Measurements from ENCODE around the gene CARMIL1. TPM values are rescaled to one million over a fixed set of nuclear protein-coding genes. Genes with fewer than 3 reads are reported as not detected.

The CARMIL1 gene
- total and polyA plus RNA-seq, 2 of the 8 experiments (the other 6 are each of a cell fraction or from before 2014, with no cell fraction given) = 20.3 to 40.4 TPM

GRCh38 chr6:25248123-25248522 is 31.1 kb upstream of the CARMIL1 start (continued):
- TF ChIP-seq, protein P1, sequence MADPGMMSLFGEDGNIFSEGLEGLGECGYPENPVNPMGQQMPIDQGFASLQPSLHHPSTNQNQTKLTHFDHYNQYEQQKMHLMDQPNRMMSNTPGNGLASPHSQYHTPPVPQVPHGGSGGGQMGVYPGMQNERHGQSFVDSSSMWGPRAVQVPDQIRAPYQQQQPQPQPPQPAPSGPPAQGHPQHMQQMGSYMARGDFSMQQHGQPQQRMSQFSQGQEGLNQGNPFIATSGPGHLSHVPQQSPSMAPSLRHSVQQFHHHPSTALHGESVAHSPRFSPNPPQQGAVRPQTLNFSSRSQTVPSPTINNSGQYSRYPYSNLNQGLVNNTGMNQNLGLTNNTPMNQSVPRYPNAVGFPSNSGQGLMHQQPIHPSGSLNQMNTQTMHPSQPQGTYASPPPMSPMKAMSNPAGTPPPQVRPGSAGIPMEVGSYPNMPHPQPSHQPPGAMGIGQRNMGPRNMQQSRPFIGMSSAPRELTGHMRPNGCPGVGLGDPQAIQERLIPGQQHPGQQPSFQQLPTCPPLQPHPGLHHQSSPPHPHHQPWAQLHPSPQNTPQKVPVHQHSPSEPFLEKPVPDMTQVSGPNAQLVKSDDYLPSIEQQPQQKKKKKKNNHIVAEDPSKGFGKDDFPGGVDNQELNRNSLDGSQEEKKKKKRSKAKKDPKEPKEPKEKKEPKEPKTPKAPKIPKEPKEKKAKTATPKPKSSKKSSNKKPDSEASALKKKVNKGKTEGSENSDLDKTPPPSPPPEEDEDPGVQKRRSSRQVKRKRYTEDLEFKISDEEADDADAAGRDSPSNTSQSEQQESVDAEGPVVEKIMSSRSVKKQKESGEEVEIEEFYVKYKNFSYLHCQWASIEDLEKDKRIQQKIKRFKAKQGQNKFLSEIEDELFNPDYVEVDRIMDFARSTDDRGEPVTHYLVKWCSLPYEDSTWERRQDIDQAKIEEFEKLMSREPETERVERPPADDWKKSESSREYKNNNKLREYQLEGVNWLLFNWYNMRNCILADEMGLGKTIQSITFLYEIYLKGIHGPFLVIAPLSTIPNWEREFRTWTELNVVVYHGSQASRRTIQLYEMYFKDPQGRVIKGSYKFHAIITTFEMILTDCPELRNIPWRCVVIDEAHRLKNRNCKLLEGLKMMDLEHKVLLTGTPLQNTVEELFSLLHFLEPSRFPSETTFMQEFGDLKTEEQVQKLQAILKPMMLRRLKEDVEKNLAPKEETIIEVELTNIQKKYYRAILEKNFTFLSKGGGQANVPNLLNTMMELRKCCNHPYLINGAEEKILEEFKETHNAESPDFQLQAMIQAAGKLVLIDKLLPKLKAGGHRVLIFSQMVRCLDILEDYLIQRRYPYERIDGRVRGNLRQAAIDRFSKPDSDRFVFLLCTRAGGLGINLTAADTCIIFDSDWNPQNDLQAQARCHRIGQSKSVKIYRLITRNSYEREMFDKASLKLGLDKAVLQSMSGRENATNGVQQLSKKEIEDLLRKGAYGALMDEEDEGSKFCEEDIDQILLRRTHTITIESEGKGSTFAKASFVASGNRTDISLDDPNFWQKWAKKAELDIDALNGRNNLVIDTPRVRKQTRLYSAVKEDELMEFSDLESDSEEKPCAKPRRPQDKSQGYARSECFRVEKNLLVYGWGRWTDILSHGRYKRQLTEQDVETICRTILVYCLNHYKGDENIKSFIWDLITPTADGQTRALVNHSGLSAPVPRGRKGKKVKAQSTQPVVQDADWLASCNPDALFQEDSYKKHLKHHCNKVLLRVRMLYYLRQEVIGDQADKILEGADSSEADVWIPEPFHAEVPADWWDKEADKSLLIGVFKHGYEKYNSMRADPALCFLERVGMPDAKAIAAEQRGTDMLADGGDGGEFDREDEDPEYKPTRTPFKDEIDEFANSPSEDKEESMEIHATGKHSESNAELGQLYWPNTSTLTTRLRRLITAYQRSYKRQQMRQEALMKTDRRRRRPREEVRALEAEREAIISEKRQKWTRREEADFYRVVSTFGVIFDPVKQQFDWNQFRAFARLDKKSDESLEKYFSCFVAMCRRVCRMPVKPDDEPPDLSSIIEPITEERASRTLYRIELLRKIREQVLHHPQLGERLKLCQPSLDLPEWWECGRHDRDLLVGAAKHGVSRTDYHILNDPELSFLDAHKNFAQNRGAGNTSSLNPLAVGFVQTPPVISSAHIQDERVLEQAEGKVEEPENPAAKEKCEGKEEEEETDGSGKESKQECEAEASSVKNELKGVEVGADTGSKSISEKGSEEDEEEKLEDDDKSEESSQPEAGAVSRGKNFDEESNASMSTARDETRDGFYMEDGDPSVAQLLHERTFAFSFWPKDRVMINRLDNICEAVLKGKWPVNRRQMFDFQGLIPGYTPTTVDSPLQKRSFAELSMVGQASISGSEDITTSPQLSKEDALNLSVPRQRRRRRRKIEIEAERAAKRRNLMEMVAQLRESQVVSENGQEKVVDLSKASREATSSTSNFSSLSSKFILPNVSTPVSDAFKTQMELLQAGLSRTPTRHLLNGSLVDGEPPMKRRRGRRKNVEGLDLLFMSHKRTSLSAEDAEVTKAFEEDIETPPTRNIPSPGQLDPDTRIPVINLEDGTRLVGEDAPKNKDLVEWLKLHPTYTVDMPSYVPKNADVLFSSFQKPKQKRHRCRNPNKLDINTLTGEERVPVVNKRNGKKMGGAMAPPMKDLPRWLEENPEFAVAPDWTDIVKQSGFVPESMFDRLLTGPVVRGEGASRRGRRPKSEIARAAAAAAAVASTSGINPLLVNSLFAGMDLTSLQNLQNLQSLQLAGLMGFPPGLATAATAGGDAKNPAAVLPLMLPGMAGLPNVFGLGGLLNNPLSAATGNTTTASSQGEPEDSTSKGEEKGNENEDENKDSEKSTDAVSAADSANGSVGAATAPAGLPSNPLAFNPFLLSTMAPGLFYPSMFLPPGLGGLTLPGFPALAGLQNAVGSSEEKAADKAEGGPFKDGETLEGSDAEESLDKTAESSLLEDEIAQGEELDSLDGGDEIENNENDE (IDR thresholded peaks at IDR 0.05; ENCODE audit: insufficient replicate concordance, low read length) = no peak
- TF ChIP-seq RFX5 (IDR thresholded peaks at IDR 0.05; ENCODE audit: borderline replicate concordance, low read depth, low read length) = no peak
- no peak for TF ChIP-seq CREB1 (IDR thresholded peaks at IDR 0.05)

Data from H1 (cell line).